Measurements from ENCODE around the gene HK2.

DNA sequence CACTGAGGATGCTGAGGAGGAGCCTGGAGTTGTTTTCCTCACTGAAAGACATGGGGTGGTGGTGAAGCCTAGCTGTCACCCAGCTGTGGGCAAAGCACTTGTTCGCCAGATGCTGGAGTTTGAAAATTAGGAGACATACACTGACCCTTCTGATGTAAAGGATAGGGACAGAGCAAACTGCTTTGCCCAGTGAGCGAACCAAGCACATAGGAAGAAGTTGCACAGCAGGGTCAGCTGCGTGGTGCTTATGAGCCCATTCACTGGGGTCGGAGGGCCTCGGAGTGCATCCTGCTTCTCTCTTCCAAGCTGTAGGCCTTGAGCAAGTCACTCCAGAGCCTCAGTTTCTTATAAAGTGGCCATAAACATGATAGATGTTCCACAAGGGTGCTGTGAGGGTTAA is 50.9 kb downstream of the HK2 start:
- TF ChIP-seq CTCF (conservative IDR thresholded peaks at IDR 0.05; ENCODE audit: low read depth, low read length), result no peak
- no peak for TF ChIP-seq EZH2 (IDR thresholded peaks at IDR 0.05; ENCODE audit: low read length, unreplicated experiment)
